HG02870 (cell line): ENCODE results near the gene DOCK11.
"Not testable (repeated sequence)": the region's sequence is repeated elsewhere in the genome, so short reads cannot be mapped to it uniquely, and the experiment has no call there.

Source experiments
- ATAC-seq: cut with Tn5 transposase; IDR thresholded peaks from one replicate; pipeline ENCODE4 v1.9.1; 2021; ENCODE audit warnings: mild to moderate bottlenecking, moderate library complexity; ENCODE audit not compliant: unreplicated experiment

DOCK11 gene

DNA sequence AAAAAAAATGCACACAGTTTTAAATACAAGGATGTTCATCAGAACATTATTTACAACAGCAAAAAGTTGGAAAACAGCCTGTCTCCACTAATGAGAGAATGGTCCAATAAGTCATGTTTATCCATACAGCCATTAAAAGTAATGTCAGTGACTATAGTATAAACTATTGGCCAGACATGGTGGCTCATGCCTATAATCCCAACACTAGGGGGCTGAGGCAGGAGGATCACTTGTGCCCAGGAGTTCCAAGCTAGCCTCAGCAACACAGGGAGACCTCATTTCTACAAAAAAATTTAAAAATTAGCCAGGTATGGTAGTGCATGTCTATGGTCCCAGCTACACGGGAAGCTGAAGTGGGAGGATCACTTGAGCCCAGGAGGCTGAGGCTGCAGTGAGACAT is 183.7 kb downstream of the DOCK11 start:
- no peak for ATAC-seq

DNA sequence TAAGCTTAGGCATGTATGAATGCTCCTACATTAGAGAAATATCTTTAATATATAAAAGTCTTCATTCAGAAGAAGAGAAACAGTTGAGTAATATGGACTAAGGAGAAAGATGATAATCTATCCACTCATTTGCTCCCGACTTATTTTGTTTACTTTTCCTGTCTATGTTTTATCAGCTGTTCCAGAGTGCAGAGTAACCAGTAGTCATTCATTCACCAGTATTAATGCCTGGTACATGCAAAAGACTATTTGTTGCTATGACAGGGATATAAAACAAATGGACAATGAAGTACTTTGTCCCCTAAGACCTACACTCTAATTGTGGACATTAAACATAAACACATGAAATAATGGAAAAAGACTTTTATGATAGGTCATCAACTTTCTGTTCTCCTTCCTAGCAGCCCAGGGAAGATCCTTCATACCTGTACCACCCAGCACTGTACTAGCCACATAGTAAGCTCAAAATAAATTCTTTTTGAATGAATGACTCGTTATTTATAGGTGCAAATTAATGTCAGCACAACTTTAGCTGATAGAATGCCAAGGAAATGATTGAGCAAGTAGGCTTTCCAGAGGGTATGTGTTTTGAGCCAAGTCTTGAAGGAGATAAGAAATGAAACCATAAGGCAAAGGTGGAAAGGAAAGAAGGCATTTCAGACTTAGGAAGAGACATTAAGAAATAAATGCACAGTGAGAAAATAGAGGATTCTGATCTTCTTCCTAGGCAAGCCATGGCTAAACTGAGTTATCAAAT is 186.8 kb downstream of the DOCK11 start:
- no peak for ATAC-seq

DNA sequence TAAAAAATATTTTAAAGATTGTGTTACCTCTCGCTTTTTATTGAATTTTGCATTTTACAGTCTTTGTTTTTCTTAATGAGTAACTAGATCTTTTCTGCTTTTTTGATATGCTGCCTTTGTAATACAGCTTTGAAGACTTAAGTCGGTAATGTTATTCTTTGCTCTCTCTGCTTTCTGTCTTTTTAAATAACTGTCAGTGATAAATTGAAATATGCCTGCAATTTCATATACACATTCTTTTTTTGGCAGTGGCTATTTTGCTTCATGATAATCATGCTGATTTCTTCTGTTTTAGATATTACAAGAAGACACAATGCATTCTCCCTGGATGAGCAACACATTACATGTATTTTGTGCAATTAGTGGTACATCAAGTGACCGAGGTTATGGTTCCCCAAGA is 189.8 kb downstream of the DOCK11 start:
- ATAC-seq: no peak

DNA sequence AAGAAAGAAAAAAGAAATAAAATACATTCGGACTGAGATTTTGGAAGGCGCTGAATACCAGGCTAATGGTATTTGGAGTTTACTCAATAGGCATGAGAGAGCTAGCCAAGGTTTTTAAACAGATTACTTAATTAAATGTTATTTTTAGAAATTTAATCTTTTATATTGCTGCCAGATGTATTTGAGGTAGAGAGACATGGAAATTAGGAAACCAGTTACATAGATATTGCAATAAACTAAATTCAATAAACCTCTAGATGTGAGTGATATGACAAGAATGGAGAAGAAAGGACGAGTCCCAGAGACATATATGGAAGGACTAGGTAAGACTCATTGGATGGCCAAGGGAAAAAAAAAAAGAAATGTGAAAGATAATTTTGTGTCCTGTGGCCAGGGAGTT is 193.3 kb downstream of the DOCK11 start:
- ATAC-seq: no peak

DNA sequence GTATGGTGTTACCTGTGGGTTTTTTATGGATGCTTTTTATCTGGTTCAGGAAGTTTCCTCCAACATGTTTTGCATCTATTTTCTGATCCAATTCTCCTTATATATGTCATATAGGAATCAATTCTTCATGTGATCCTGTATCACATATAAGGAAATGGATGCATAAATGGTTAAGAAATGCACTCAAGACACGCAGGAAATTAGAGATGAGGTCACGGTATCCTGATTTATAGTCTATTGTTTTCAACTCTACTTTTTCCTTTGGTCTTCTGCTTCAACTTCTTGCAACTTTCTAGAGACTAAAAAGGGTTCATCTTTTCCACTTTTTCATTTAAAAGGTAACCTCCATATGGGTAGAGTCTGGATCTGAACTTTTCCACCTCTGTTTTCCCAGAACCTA is 198.2 kb downstream of the DOCK11 start:
- ATAC-seq: no peak

DNA sequence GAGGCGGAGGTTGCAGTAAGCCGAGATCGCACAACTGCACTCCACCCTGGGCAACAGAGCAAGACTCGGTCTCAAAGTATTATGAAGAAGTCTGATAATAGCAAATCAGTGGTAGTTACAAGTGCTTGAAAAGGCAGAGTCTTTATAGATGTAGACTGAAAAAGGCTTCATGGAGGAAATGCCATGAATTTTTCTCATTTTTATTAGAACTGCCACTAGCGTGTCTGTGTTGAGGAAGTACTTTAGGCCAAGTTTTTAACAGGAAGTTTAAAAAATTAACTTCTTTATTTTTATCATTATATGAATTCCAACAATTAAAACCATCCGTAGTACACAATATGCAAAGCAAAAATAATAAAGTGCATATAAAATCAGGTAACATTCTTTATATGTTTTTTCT is 199.0 kb downstream of the DOCK11 start:
- ATAC-seq: no peak

DNA sequence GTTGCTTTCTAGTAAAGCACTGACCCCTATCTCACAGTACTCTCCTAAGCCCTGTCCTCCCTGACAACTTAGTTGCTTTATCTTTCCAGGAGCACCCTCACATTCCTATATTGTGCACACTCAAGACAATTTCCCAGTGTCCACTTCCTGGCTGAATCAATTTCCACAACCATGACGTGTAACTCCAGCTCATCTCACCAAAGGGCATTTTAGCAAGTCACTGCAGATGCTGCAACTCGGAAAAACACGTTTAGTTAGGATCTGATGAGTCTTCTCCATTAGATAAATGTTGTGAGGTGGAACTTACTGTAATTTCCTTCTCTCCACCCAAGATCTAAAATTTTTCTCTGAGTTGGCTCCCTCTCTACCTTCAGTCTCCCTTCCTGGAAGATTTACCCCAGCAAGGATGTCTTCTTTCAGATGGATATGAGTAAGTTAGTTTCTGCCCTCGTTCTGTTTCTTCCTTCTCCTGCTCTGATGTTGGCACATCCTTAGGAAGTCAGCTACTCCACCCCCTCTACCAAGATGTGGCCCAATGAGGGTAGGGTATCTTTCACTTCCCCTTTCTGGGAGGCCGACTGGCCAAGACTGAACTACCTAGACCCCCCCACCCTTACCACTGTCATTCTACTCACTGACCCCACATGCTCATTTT is 203.0 kb downstream of the DOCK11 start:
- ATAC-seq: no peak

DNA sequence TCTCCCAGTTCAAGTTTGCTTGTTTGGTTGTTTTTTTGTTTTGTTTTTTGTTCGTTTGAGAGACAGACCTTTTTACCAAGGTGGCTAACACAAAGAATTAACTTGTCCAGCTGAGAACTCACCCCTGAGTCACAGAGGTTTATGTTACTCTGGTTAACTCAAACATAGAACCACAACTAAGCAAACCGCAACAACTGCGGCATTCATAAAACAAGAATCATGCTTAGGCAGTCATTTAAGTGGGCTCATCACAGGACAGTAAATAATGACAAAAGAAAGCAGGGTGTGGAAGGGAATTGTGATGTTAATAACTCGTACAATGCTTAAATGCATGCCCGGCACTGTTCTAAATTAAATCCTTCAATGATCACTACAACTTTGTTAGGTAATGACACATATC is 207.1 kb downstream of the DOCK11 start:
- no peak for ATAC-seq

DNA sequence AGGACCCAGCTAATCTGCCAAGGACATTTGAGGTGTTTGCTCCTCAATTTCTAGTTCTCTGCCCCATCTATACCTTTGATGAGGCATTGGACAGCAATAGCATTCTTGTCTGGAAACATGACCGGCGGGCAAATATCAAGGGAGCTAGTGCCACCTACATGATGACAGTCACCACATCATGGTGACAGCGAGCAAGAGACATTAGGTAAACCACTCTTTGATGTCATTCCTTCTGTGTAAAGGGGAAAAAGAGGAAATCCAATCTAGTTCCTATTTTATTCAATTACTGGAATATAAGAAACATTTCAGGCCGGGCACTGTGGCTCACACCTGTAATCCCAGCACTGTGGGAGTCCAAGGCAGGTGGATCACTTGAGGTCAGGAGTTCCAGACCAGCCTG is 211.1 kb downstream of the DOCK11 start:
- no peak for ATAC-seq

DNA sequence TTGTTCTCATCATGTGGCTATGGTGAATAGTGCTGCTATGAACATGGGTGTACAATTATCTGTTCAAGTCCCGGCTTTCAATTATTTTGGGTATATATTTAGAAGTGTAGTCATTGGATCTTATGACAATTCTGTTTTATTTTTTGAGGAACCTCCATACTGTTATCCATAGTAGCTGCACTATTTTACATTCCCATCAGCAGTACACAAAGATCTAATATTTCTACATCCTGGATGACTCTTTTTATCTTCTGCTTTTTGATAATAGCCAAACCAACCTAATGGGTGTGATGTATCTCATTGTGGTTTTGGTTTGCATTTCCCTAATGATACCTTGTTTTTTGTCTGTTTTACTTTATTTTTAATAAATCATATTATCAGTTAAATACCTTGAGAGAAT is 218.9 kb downstream of the DOCK11 start:
- ATAC-seq: no peak

DNA sequence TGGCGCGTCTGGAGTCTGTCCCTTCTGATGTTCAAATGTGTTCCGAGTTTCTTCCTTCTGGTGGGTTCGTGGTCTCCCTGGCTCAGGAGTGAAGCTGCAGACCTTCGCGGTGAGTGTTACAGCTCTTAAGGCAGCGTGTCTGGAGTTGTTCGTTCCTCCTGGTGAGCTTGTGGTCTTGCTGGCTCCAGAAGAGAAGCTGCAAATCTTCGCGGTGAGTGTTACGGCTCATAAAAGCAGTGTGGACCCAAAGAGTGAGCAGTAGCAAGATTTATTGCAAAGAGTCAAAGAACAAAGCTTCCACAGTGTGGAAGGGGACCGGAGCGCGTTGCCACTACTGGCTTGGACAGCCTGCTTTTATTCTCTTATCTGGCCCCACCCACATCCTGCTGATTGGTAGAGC is 220.3 kb downstream of the DOCK11 start:
- not testable (repeated sequence) for ATAC-seq

DNA sequence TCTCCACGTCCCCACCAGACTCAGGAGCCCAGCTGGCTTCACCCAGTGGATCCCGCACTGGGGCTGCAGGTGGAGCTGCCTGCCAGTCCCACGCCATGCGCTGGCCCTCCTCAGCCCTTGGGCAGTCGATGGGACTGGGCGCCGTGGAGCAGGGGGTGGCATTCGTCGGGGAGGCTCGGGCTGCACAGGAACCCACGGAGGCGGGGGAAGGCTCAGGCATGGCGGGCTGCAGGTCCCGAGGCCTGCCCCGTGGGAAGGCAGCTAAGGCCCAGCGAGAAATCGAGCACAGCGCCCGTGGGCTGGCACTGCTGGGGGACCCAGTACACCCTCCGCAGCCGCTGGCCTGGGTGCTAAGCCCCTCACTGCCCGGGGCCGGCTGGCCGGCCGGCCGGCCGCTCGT is 221.2 kb downstream of the DOCK11 start:
- not testable (repeated sequence) for ATAC-seq

DNA sequence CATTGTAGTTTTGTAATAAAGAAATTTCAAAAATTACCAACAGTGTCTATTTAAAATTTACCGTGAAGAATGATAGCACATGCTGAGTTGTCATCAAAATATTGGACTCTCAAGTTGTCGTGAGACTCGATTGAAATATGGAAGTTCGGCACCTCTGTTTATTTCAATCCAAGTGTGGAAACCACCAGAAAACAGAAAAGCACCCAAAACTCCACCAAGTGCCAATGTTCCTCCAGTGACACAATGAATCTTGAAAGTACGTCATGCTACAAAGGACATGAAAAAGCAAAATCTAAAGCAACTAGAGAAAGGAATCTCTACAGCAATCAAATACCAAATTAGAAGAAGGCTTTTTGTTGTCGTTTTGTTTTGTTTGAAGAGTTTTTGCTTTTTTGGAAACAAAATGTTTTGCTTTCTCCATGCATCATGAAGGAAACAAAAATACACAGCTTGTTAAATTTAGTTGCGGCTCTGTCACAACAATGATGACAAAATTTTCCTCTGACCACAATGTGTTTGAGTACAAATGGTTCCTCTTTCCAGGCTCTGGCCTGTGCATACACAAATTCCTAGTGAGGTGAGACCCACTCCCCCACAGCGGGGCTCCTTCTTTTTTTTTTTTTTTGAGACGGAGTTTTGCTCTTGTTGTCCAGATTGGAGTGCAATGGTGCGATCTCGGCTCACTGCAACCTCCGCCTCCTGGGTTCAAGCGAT is 222.2 kb downstream of the DOCK11 start:
- ATAC-seq: no peak

DNA sequence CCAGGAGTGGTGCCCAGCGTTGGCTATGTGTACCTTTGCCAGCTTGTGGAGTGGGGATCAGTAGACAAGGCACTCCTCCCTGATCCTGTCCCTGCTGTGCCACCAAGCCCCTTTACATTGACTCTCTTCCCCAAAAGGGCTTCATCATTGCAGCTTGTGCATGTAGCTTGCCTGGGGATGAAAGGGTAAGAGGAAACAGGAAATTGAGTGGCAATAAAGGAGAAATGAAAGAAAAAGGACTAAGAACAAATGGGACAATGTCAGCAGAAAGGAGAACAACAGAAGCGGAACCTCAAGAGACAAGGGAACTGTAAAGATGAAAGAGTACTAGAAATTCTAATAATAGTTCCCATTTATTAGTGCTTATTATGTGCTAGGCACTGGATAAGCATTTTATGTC is 223.1 kb downstream of the DOCK11 start:
- no peak for ATAC-seq

DNA sequence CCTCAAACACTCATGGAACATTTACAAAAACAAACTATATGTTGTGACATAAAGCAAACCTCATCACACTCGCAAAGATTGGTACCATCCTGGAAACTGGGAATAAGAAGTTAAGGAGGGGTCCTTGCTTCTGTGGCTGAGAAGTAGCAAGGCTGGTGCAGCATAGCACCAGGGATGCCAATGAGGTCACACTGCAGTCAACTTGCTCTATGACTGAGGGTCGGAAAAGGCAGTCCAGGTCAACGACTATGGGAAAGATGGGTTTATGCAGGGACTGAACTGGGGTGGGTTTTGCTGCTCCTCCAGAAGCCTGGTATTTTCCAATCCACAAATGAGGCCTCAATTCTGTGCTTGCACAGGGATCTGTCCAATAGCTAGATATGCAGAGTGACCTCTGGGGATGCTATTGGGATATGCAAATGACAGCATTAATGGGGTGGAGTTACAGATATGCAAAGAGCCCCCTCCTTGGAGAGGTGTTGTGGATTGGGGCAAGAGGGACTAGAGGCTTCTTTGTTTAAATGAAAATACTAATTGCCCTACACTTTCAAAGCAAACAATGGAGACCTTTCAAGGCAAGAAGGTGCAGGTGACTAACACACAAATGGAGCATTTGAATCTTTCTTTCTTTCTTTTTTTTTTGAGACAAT is 224.6 kb downstream of the DOCK11 start:
- ATAC-seq: no peak

DNA sequence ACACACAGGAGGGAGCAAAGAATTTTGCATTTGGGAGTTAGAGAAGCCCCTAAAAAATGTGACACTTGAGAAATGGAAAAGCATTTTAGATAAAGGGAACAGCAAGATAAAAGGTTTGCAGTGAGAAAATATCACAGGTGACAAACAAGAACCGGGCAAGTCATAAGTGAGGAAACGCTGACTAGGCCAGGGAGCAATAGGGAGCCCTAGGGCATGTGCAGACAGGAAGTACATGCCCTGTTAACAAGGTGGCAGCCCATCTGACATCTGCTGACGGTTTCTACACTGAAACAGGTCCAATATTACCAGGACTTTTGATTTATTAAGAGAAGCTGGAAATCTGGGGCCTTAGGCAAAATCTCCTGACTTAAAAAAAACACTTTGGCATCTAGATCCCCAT is 227.8 kb downstream of the DOCK11 start:
- ATAC-seq: no peak

DNA sequence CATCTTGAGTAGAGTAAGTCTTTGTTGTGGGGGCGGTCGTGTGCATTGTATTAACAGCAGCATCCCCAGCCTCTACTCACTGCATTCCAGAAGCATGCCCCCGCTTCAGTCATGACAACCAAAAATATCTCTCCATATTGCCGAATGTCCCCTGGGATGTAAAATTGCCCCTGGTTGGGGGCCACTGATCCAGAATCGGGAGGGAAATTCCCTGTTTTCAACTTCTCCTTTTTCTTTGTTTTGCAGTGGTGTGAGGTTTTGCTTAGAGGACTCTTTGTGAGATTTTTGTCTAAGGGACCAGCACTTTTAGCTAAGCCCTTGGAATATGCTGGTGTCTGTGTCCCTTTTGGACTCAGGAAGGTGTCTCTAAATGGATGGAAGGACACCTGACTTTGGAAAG is 228.8 kb downstream of the DOCK11 start:
- no peak for ATAC-seq

DNA sequence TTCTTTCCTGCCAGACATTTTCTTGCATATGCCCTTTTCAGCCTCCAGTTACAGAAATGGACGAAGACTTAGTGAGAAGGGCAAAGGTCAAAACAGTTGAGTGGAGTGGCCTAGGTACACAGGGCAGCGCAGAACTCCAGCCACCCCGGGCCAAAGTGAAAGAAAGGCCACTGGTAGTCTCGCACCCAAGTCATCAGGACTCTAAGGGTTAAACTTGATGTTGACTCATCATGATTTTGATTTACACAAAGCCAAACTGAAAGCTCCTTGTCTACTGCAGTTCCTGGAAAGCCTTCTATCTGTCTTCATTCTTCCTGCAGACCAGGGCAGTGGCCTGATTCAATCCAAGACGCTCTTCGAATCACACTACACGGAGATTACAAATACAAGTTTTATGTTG is 229.2 kb downstream of the DOCK11 start:
- no peak for ATAC-seq

DNA sequence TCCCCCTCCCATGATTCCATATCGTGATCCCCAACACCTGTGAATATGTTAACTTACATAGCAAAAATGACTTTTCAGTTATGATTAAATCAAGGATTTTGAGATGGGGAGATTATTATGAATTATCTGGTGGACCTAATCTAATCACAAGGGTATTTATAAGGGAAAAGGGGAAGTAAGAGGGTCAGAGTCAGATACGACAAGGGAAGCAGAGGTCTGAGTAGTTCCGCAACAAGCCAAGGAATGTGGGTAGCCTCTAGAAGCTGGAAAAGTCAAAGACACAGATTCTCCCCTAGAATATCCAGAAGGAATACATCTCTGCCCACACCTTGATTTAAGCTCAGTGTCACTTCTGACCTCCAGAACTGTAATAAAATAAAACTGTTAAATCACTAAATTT is 230.8 kb downstream of the DOCK11 start:
- ATAC-seq: no peak

DNA sequence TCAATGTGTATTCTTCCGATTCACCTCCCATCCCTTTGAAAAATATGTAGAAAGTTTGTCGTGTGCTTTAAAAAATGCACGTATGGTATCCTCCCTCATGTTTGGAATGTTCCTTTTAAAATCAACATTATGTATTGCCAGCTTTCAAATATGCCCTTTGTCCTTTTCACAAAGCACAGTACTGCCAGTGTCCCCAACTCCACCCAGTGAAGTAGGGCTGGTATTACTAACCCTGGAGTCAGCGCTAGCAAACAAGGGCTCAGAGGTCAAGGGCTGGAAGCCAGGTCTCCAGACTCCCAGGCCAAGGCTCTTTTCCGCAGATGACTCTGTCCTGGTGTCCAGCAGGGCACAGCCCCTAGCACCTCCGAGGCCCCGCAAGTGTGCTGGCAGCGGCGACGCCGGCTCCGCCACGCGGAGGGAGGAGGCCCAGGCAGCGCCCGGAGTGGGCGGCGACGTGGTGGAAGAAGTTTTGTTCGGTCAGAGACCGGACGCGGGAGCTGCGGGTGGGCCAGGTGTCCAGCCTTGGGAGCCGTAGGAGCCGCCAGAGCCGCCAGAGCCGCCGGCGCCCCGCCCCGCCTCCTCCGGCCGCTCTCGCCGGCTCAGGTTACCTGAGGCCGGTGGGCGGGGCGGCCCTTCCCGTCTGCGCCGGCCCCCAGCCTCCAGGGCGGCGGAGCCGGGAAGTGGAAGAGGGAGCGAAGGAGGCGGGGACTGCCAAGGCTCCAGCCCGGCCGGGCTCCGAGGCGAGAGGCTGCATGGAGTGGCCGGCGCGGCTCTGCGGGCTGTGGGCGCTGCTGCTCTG is 231.5 kb downstream of the DOCK11 start, which contains the start of gene IL13RA1:
Gene IL13RA1, plus strand, starts transcription at position 720 of the 799 bp plus-strand sequence. Its CDS starts 33 bp downstream, at position 753.
- peak; percentile 53 for ATAC-seq
